CD4-positive, alpha-beta T cell (primary cell): Measurements from ENCODE around the gene WFDC10B. TPM values are rescaled to one million over a fixed set of nuclear protein-coding genes. Genes with fewer than 3 reads are reported as not detected.
A peak's percentile ranks its signal among the peaks of the same experiment; 100 is the strongest.
"Not testable (repeated sequence)": the region's sequence is repeated elsewhere in the genome, so short reads cannot be mapped to it uniquely, and the experiment has no call there.

ENCODE experiments used
- ATAC-seq: fragments of 200-7000 bp; cut with Tn5 transposase; one replicate; pipeline ENCODE4 v1.10.0; 2022; ENCODE audit warnings: mild to moderate bottlenecking; ENCODE audit not compliant: poor library complexity
- CTCF ChIA-PET: fragments of 350-600 bp; sonication (Branson Sonifier 250); formaldehyde crosslinking; loops from one replicate; lab custom pipeline; 2021; ENCODE audit warnings: antibody characterized with exemption, inconsistent platforms; lab: Charles Lee
- POLR2A ChIA-PET: fragments of 350-600 bp; sonication (Branson Sonifier 250); formaldehyde crosslinking; loops from one replicate; lab custom pipeline; 2021; ENCODE audit warnings: antibody characterized with exemption, inconsistent platforms; lab: Charles Lee
- DNase-seq, 14 experiments: peaks; one replicate each; pipeline ENCODE4 v3.0.0-alpha.2; 2013 to 2020; ENCODE audit warnings: mixed read lengths in 2 of 14
- H3K27ac ChIP-seq, 2 donors: one replicate each; pipeline versions ENCODE4 v1.5.1 to v1.7.0; 2013; ENCODE audit warnings: low read length in 2 of 2, low read depth in 1 of 2, mild to moderate bottlenecking in 1 of 2
- H3K27me3 ChIP-seq, 2 experiments: 1 replicate in 1 of 2; 2 replicates in 1 of 2; pipeline versions ENCODE4 v1.6.1 to v1.7.0; 2013; ENCODE audit warnings: low read length in 2 of 2, control low read depth in 1 of 2, mild to moderate bottlenecking in 1 of 2, moderate library complexity in 1 of 2; ENCODE audit not compliant: insufficient read depth in 2 of 2, control insufficient read depth in 1 of 2
- H3K36me3 ChIP-seq: one replicate; pipeline ENCODE4 v1.6.1; 2013; ENCODE audit warnings: low read length, control low read depth; ENCODE audit not compliant: insufficient read depth
- H3K4me1 ChIP-seq: one replicate; pipeline ENCODE4 v1.6.1; 2013; ENCODE audit warnings: low read length, control low read depth; ENCODE audit not compliant: insufficient read depth
- H3K4me3 ChIP-seq: one replicate; pipeline ENCODE4 v1.5.1; 2013; ENCODE audit warnings: mild to moderate bottlenecking, low read length, moderate library complexity
- H3K9me3 ChIP-seq, 2 experiments: 1 replicate in 1 of 2; 2 replicates in 1 of 2; pipeline versions ENCODE4 v1.6.1 to v1.7.0; 2013; ENCODE audit warnings: low read length in 2 of 2, mild to moderate bottlenecking in 2 of 2, control low read depth in 1 of 2, moderate library complexity in 1 of 2; ENCODE audit not compliant: control insufficient read depth in 1 of 2, insufficient read depth in 1 of 2
- H3K27ac Mint-ChIP-seq: one replicate; pipeline ENCODE4 v1.8.0; 2020; ENCODE audit warnings: mixed read lengths
- H3K27me3 Mint-ChIP-seq: one replicate; pipeline ENCODE4 v1.8.0; 2021; ENCODE audit warnings: mixed read lengths
- H3K36me3 Mint-ChIP-seq: one replicate; pipeline ENCODE4 v1.8.0; 2021; ENCODE audit warnings: low read depth, mixed read lengths
- H3K4me1 Mint-ChIP-seq: one replicate; pipeline ENCODE4 v1.8.0; 2021; ENCODE audit warnings: low read depth, mixed read lengths
- H3K4me3 Mint-ChIP-seq: one replicate; pipeline ENCODE4 v1.8.0; 2020; ENCODE audit warnings: mild to moderate bottlenecking, mixed read lengths
- H3K9me3 Mint-ChIP-seq: one replicate; pipeline ENCODE4 v1.8.0; 2020; ENCODE audit warnings: mixed read lengths
- CTCF ChIP-seq: fragments of 200-600 bp; IDR thresholded peaks from one replicate; pipeline ENCODE4 v1.8.0; 2022; ENCODE audit warnings: antibody characterized with exemption, mild to moderate bottlenecking
- intact Hi-C, 2 experiments: fragments of 100-400 bp; cut with DNase I in 1 of 2; cut with micrococcal nuclease in 1 of 2; formaldehyde crosslinking; loops; one replicate each; pipeline versions ENCODE4 v1.15.1 to v1.9.0; 2023 to 2025; cut with DNase I, micrococcal nuclease
- total RNA-seq, 174 experiments: library from RNA in 2 of 174; stranded (reverse) in 2 of 174; gene quantifications; one replicate each; pipeline ENCODE4 v1.2.3 and lab custom pipeline; 2021 to 2026

Gene WFDC10B
- total RNA-seq, 2 experiments from 2014 or later = not detected

GRCh38 chr20:45679650-45680049 lies 25.2 kb downstream of the WFDC10B start:
- DNase-seq (no peak), ATAC-seq (no peak)
- no peaks in the 10 kb centered on the region for H3K4me1 ChIP-seq
- ChIA-PET CTCF (no interaction called here), POLR2A (no interaction called here)
- Mint-ChIP-seq H3K27me3 (peaks cover 38% of the 10 kb centered on the region), H3K9me3 (peaks cover 13% of the 10 kb centered on the region), H3K27ac (no peak overlapping the region), H3K4me1 (no peaks in the 10 kb centered on the region), H3K4me3 (no peak overlapping the region), H3K36me3 (no peaks in the 10 kb centered on the region)
- H3K27me3 ChIP-seq = peaks cover 0 to 9% of the 10 kb centered on the region in 2 experiments
- H3K27ac ChIP-seq = no peak overlapping the region
- intact Hi-C loops = no loop called here
- no peaks in the 10 kb centered on the region for H3K36me3 ChIP-seq
- H3K4me3 ChIP-seq = no peak overlapping the region
- no peak for TF ChIP-seq CTCF
- peaks cover 4 to 41% of the 10 kb centered on the region in 2 experiments for H3K9me3 ChIP-seq

GRCh38 chr20:45672765-45673164 lies 32.1 kb downstream of the WFDC10B start:
- intact Hi-C loops = no loop called here
- Histone ChIP-seq H3K4me3 (no peak overlapping the region), H3K4me1 (no peaks in the 10 kb centered on the region), H3K27ac (no peak overlapping the region), H3K36me3 (no peaks in the 10 kb centered on the region), H3K27me3 (peaks cover 0 to 3% of the 10 kb centered on the region in 2 experiments), H3K9me3 (peaks cover 0 to 2% of the 10 kb centered on the region in 2 experiments)
- peaks cover 64% of the 10 kb centered on the region for H3K27me3 Mint-ChIP-seq
- CTCF ChIA-PET = no interaction called here
- H3K9me3 Mint-ChIP-seq = peaks cover 3% of the 10 kb centered on the region
- ATAC-seq = no peak
- no peak for DNase-seq
- no peak overlapping the region for H3K27ac Mint-ChIP-seq
- H3K4me3 Mint-ChIP-seq = no peak overlapping the region
- POLR2A ChIA-PET = no interaction called here
- no peak for TF ChIP-seq CTCF
- H3K36me3 Mint-ChIP-seq = no peaks in the 10 kb centered on the region
- no peaks in the 10 kb centered on the region for H3K4me1 Mint-ChIP-seq

GRCh38 chr20:45670139-45670538 lies 34.7 kb downstream of the WFDC10B start, which contains the start of gene WFDC11:
Gene WFDC11, minus strand, starts transcription at chr20:45670239. Its CDS starts 19,639 bp downstream, at chr20:45650600.
- no peaks in the 10 kb centered on the region for H3K4me1 ChIP-seq
- intact Hi-C loops = no loop called here
- no peak for TF ChIP-seq CTCF
- POLR2A ChIA-PET = no interaction called here
- peaks cover 0 to 6% of the 10 kb centered on the region in 2 experiments for H3K9me3 ChIP-seq
- Mint-ChIP-seq H3K27me3 (peaks cover 68% of the 10 kb centered on the region), H3K27ac (no peak within 1 kb of the TSS), H3K9me3 (no peaks in the 10 kb centered on the region), H3K4me3 (no peak within 1 kb of the TSS), H3K4me1 (no peaks in the 10 kb centered on the region), H3K36me3 (no peaks in the 10 kb centered on the region)
- ATAC-seq (no peak), DNase-seq (no peak)
- peaks cover 0 to 10% of the 10 kb centered on the region in 2 experiments for H3K27me3 ChIP-seq
- H3K27ac ChIP-seq = no peak within 1 kb of the TSS
- H3K36me3 ChIP-seq = no peaks in the 10 kb centered on the region
- CTCF ChIA-PET = no interaction called here
- H3K4me3 ChIP-seq = no peak within 1 kb of the TSS

- intact Hi-C loops, H3K36me3 ChIP-seq, H3K4me1 Mint-ChIP-seq, DNase-seq, H3K9me3 ChIP-seq, H3K4me3 Mint-ChIP-seq, H3K27me3 ChIP-seq, H3K36me3 Mint-ChIP-seq, H3K4me1 ChIP-seq, H3K27ac Mint-ChIP-seq, POLR2A ChIA-PET, H3K9me3 Mint-ChIP-seq, ATAC-seq, CTCF ChIA-PET, H3K27ac ChIP-seq, H3K4me3 ChIP-seq: not testable (repeated sequence)
- peaks cover 12% of the 10 kb centered on the region for H3K27me3 Mint-ChIP-seq
These were observed 47.8 kb downstream of the WFDC10B start for GRCh38 chr20:45657038-45657437.

GRCh38 chr20:45651726-45652125 lies 53.1 kb downstream of the WFDC10B start:
- H3K27me3 ChIP-seq, H3K4me1 Mint-ChIP-seq, ATAC-seq, intact Hi-C loops, H3K9me3 ChIP-seq, H3K4me3 ChIP-seq, CTCF ChIA-PET, H3K9me3 Mint-ChIP-seq, H3K27ac ChIP-seq, H3K27ac Mint-ChIP-seq, POLR2A ChIA-PET, H3K4me1 ChIP-seq, H3K36me3 Mint-ChIP-seq, H3K36me3 ChIP-seq, H3K4me3 Mint-ChIP-seq: not testable (repeated sequence)
- DNase-seq = peak in 1 of 14 experiments; percentile 27
- peaks cover 17% of the 10 kb centered on the region for H3K27me3 Mint-ChIP-seq
